GM19035 (cell line): ENCODE data around the gene ARHGAP33.
"Not testable (repeated sequence)": the region's sequence is repeated elsewhere in the genome, so short reads cannot be mapped to it uniquely, and the experiment has no call there.

Source experiments
- ATAC-seq: cut with Tn5 transposase; IDR thresholded peaks from one replicate; pipeline ENCODE4 v1.9.1; 2021; ENCODE audit not compliant: unreplicated experiment

Gene ARHGAP33

DNA sequence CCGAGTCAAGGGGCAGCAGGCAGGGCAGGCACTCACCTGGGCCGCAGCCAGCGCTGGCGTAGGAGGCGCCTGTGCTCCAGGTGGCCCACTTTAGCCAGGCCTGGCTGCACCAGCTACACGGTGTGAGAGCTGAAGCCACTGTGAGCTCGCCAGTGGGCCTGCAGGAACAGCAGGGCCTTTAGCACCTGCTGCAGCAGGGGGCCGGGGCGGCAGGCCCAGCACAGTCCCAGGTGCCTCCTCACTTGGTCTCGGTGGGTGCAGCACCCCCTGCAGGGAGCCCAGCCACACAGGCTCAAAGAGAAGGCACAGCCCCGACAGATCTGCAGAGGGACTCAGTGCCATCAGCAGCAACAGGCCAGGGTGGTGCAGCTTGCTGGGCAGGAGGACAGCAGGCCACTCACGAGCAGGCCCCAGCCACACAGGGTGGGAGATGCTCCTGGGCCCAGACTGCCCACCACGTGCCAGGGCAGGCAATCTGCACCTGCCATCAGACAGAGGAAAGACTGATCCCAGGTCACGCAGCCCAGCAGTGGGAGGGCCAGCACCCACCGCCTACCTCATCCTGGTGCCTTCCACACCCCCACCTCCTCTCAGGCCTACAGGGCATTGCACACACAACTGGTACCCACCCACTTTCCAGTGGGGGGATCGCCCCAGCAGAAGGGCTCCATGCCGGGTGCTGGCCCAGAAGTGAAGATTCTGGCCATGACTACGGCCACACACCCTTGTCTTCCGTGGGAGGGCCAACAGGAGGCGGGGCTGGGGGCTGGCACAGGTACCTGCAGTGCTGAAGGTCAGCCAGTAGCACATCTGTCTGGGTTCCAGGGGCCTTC lies 15.8 kb downstream of the ARHGAP33 start:
- no peak for ATAC-seq

DNA sequence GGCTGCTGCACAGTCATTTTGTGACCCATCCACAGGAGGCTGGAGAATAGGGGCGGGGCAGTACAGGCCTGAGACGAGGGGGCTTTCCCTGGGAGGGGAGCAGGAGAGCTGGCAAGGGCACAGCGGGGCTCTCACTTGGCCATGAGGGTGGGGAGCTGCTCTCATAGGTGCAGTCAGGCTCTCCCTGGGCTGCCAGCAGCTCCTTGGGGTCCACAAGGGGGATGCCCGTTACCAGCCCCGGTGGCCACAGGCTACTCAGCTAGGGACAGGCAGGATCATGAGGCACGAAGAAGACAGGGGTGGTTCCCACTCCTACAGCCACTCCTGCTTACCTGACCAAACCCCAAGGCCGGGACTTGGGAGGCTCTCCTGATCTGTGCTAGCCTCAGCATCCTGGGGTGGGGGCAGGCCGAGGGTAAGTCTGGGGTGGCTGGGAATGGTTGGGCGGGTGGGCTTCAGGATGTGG lies 16.5 kb downstream of the ARHGAP33 start:
- no peak for ATAC-seq

DNA sequence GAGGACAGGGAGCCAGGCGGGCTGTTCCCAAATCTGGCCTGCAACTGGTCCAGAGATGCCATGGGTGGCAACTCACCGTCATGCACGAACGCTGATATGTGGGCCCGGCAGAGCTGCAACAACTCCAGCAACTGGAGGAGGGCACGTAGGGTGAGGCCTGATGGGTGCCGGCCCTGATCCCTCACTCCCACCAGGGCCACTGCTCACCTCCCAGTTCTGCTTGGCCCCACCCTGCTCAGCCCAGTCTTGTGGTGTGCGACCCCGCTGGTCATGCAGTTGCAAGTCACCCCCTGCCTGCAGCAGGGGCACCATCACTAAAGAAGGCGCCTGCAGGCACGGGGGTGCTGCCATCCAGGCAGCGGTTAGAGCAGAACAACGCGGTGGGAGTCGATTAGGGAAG lies 16.9 kb downstream of the ARHGAP33 start:
- no peak for ATAC-seq

DNA sequence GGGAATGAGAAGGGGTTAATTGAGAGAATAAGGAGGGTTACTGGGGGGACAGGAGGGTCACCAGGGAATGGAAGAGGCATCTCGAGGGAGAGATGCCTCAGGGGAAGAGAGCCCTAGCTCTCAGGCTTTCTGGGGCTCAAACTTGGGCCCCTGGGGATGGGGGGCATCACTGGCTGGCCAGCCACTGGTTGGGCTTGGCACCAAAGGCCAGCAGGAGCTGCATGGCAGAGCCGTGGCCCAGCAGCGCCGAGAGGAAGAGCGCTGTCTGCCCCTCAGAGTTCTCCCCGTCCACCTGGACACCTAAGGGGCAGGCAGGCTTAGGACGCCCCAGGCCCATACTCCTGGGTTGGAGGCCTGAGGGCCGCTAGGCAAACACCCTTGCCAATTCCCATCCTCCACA lies 17.5 kb downstream of the ARHGAP33 start:
- no peak for ATAC-seq

DNA sequence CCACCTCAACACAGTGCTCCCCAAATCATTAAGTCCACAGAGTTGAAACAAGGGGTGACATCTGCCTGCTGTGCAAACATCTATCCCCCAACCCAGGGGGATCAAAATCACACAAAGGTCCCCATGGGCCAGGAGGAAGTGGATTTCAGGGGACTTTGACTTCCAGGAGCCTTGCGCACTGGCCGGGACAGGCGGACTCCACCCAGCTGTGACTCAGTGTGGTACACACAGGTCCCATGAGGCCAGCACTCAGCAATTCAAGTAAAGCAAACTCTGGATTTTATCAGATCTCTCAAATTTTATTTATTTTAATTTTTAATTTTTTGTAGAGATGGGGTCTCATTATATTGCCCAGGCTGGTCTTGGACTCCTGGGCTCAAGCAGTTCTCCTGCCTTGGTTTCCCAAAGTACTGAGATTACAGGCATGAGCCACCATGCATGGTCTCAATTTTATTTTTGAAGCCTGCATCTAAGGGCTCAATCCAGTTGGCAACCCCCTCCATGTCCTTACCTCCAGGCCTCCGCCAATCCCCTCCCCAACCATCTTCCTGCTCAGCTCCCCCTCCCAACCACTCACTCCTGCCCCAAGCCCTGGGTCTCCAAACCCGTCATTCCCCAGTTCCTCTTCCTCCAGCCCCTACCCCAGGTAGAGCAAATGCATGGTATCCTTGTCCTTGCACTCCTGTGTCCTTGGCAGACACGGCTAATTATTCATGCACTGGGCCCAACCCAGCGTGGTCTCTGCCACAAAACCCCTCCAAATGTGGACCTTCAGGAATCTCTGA lies 18.2 kb downstream of the ARHGAP33 start:
- no peak for ATAC-seq

DNA sequence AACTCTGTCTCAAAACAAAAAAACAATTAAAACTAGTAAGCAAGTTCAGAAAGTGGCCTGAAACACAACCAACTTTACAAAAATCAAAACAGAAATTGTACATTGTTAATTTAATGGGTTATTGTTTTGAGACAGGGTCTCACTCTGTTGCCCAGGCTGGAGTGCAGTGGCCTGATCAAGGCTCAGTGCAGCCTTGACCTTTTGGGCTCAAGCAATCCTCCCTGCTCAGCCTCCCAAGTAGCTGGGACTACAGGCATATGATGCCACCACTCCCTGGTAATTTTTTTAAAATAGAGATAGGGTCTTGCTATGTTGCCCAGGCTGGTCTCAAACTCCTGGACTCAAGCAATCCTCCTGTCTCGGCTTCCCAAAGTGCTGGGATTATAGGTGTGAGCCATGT lies 20.2 kb downstream of the ARHGAP33 start:
- ATAC-seq, result not testable (repeated sequence)

DNA sequence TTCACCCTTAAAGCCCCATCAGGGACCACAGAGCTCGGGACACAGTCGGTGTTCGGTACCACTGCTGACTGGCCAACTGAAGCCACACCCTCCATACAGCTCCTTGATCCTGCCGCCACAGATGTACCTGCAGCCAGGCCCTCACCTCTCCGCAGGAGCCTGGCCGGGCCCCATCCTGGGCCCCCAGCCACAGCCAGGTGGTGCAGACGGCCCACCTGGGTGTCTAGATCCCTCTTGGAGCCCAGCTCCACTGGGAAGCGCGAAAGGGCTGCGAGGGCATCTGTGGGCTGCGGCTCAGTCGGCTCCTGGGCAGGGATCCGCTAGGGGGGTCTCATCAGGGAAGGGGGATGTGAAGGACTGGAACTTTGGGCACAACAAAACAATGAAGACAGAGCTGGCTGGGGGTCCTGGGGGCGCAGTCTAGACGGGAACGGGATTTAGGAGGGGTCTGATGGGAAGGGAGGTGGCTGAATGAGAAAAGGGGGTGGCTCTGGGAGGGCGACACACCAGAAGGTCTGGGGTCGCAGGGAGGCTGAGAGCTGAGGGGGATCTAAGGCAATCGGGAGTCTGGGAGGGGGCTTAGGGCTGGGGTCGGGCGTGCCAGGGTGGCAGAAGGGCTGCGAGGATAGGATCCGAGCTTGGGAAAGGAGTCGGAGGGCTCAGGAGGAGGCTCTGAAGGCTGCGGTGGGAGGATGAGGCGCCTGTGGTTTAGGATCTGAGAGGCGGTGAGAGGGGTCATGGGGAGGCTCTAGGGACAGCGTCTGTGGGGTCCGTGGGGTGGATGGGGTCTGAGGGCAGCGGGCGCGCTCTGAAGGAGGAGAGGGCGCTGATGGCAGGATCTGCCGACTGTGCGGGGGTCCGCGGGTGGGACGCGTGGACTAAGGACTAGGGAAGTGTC lies 21.5 kb downstream of the ARHGAP33 start:
- ATAC-seq, result no peak

DNA sequence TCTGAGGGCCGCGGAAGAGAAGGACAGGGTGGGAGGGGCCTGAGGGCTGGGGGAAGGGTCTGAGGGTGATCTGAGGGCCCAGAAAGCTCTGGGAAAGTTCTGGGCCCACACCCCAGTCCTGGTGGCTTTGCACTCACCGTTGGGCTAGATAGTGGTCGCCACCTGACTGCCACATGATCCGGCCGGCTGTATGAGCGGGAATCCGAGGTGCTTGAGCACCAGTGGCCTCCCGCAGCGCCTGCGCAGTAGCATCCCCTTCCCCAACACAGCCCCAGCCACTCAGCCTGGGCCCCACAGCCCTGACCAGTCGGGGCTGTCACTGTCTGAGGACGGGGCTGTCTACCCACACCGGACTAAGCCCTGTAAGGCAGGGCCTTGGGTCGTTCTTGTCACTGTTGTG lies 22.3 kb downstream of the ARHGAP33 start:
- no peak for ATAC-seq

DNA sequence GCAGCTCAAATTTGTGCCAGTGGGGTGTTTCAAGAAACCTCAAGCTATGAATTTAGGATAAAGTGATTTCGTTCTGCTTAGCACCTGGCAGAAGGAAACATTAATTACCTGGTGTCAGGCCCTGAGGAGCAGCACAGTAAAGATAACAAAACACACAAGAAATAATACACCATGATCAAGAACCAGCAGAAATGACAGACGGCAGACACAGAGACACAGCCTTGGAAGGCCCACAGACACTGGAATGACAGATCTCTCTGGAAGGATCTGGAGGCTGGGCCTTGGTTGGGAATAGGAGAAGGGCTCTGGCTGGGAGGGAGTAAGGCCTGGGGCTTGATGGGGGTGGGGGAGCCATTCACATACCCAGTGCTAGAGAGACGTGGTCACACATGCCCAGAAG lies 26.5 kb downstream of the ARHGAP33 start:
- ATAC-seq, result no peak

DNA sequence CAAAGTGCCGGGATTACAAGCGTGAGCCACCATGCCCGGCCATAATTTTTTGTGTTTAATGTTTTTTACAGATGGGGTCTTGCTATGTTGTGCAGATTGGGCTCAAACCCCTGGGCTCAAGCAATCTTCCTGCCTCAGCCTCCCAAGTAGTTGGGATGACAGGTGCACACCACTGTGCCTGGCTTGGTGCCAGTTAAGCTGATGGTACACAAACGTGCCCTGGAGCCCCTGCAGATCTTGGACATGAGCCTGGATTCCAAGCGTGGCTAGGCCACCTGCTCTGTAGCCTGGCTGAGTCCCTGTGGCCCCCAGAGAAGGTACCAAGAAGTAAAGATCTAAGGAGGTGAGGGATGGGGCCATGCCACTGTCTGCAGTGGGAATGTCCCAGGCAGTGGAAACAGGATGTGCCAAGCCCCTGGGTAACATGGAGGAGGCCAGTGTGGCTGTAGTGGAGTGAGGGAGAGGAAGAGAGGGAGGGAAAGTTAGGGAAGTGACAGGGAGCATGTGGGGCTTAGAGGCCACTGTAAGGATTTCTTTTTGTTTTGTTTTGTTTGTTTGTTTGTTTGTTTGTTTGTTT lies 30.2 kb downstream of the ARHGAP33 start:
- no peak for ATAC-seq

DNA sequence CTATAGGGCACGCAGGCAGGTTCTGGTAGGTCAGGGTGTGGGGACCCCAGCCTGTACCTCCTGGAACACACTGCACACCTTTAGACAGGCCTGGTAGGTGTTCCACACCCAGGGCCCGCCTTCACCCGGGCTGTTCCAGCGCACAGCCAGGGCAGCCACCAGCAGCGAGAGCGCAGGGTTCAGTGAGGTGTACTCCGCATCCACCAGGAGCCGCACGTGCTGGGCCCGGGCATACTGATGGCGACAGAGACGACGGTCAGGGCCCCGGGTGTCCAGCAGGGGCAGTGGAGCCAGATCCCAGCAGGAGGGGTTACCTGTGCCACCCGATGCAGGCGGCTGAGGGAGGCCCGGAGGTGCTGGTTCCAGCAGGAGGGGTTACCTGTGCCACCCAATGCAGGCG lies 31.2 kb downstream of the ARHGAP33 start:
- ATAC-seq, result no peak

DNA sequence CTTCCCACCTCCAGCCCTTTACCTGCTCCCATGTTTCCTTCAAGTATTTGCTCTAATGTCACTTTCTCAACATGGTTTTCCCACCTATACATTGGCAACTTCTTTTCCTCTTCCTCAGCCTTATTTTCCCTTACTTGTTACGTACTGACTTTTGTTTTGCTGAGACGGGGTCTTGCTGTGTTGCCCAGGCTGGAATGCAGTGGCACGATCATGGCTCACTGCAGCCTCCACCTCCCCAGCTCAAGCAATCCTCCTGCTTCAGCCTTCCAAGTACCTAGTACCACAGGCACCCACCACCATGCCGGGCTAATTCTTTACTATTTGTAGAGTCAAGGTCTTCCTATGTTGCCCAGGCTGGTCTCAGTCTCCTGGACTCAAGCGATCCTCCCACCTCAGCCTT lies 32.3 kb downstream of the ARHGAP33 start:
- ATAC-seq, result no peak

DNA sequence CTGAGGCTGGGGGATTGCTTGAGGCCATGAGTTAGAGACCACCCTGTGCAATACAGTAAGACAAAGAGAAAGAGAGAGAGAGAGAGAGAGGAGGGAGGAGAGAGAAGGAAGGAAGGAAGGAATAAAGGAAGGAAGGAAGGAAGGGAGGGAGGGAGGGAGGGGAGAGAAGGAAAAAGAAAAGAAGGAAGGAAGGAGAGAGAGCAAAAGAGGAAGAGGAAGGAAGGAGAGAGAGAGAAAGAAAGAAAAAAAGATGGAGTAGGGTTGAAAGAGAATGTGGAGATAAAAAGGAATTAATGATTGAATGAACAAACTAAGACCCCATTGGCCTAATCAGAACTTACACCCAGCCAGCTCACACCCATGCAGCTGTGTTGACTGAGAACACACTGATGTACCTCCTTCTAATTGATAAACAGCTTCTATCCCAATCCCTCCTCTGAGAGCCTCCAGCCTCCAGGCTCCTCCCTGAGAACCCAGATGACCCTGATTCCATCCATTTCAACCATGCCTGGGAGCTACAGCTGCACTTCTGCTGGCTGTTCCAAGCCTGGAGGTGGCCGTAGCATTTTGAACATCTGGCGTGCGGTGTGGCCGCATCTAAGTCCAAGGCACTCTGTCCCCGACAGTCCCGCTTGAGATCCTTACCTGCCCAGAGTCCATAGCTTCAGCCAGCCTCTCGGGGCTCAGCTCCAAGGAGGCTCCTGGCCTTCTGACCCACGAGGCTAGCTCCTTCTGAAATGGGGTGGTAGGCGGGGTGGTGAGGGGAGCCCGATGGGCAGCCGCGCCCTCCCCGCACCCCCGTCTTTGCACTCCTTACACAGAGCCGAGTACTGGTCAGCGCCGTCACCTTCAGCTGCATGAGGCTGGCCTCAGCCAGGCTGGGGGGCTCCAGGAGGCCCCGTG lies 36.2 kb downstream of the ARHGAP33 start:
- no peak for ATAC-seq

DNA sequence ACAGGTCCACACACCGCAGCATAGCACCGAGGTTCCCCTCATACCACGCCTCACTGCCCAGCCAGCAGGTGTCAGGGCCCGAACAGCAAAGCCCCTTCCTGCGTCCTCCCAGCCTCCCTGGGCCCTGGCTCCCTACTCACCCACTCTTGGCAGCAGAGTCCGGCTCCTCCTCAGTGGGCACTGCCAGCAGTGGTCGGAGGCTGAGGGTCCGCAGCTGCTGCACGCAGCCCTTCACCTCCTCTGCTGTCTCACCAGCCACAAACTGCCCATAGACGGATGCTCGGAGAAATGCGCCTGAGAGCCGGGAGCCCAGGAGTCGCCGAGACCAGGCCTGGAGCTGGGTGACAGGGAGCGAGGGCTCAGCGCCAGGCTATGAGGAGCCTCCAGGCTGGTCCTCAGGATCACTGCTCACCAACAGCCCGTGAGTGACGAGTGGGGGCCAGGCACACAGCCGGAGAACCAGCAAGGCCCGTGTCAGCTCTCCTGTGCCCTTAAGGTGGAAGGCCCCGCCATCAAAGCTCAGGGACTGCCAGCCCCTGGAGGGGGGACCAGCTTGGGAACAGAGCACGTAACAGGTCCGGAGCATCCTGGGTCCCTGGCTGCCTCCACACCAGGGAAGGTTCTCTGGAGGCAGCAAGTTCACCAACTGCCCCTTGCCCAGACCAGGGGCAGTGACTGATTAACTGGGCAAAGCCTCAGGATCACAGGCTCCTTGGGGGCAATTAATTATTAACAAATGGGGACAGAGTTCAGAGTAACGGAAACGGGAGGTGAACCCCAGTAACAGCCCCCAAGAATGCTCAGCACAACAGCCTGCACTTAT lies 37.1 kb downstream of the ARHGAP33 start, which contains the start of gene PRODH2:
PRODH2 (minus strand) TSS at position 626 of the 823 bp plus-strand sequence; CDS start at position 586, 40 bp downstream.
- no peak for ATAC-seq

DNA sequence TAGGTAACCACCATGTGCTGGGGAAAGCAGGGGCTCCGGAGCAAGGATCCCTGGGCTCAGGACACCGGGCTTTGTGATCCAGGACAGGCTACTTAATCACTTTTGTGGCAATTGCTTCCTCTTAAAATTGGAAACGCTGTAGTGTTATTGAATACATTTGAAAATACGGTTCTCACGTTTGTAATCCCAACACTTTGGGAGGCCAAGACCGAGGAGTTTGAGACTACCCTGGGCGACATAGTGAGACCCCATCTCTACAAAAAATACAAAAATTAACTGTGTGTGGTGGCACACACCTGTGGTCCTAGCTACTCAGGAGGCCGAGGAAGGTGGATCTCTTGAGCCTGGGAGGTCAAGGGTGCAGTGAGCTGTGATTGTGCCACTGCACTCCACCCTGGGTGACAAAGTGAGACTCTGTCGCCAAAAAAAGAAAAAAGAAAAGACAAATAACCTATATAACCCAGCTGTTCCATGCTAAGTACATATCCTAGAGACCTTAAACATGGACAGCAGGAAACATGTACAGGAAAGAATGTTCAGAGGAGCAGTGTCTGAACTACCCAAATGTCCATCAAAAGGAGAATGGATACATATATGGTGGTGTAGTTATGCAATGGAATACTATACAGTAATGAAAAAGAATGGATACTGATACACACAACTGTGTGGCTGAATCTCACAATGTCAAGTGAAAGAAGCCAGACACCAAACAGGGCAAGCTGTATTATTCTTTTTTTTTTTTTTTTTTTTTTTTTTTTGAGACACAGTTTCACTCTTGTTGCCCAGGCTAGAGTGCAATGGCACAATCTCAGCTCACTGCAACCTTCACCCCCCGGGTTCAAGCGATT lies 37.9 kb downstream of the ARHGAP33 start:
- ATAC-seq, result no peak

DNA sequence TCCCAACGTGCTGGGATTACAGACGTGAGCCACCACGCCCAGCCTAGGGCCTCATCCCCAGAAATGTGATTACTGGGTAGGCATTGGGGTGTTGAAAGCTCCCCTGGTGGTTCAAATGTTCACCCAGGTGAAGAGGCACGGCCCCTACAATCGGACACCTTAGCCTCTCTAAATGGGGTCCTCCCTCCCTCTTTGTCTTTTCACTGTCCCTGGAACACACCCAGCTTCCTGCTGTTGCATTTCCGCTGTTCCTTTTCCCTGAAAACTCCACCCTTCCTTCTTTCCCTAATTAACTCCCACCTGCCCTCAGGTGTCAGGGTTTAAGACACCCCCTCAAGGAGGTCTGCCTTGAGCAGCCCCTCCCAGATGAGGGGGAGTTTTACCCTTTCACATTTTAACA lies 40.9 kb downstream of the ARHGAP33 start:
- no peak for ATAC-seq

DNA sequence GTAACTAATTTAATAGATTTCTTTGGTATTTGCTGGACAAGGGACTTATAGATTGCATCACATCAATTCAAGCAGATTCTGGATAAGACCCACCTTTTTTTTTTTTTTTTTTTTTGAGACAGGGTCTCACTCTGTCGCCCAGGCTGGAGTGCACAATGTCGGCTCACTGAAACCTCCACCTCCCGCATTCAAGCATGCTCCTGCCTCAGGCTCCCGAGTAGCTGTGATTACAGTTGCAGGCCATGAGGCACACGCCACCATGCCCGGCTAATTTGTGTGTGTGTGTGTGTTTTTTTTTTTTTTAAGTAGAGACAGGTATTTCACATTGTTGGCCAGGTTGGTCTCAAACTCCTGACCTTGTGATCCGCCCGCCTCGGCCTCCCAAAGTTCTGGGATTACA lies 41.5 kb downstream of the ARHGAP33 start:
- ATAC-seq, result no peak

DNA sequence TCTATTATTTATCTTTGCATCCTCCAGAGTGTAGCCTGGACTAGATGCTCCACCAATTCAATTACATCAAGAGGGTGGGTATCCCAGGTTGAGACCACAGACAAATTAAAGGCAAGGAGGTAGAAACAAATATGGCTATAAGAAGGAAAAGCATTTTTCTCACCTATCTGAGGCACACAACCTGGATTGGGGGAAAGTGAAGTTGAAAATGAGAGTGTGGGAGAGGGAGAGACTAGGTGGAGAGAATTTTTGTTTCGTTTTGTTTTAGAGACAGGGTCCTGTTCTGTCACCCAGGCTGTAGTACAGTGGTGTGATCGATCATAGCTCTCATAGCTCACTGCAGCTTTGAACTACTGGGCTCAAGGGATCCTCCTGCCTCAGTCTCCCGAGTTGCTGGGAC lies 43.1 kb downstream of the ARHGAP33 start:
- ATAC-seq, result no peak
